ENCODE measurements around the gene AACS. TPM values are rescaled to one million over a fixed set of nuclear protein-coding genes. Genes with fewer than 3 reads are reported as not detected.

AACS gene
- total RNA-seq, 1 experiment from 2014 or later, result 52.8 TPM

DNA sequence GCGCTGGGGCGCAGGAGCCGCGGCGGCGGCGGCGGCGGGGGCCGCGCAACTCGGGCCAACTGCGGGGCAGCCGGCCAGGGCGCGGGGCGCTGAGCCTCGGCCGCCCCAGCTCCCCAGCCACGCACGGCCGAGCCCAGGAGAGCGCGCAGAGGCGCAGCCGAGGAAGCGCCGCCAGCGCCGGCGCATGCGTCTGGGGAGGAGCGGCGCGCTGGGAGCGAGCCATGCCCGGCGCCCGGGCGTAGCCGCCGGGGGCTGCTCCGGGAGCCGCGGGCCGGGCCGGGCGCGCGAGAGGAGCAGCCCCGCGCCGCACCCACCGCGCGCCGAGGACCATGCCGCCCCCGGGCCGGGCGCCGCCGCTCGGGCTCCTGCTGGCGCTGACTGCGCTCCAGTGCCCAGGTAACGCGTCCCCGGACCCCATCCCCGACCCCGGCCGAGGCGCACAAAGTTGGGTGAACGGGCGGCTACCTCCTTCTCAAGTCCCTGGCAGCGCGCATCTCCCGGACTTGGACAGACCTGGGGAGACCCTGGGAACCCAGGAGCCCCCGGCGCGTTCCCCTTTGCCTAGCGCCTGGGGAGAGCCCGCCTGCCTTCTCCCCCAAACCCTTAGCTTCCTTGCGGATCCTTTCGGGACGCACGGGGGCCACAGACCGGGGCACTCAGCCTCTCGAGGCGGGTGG is 121.4 kb downstream of the AACS start:
- H3K27ac Mint-ChIP-seq (ENCODE audit: low read depth, unreplicated experiment), result no peak overlapping the region
- POLR2A ChIA-PET, result no interaction called here
- CTCF ChIA-PET, result interaction anchor here (0.6 to 6.0 kb wide), 4 partner anchors 15 to 282 kb away, joined by 3 to 83 read pairs (median 16); no protein-coding TSS in a partner anchor
- no peaks in the 10 kb centered on the region for H3K9me3 Mint-ChIP-seq (ENCODE audit: unreplicated experiment)
- no TSS peak for BruUV-seq (replicated peaks)
- H3K4me3 Mint-ChIP-seq (ENCODE audit: unreplicated experiment), result peak overlapping the region; percentile 50
- no peaks in the 10 kb centered on the region for H3K36me3 Mint-ChIP-seq (ENCODE audit: insufficient read depth, unreplicated experiment)
- intact Hi-C loops (cut with micrococcal nuclease), result loop anchor here (10.0 kb wide), 1 partner anchor 868 kb away; no protein-coding TSS in a partner anchor
- TF ChIP-seq, protein P1, sequence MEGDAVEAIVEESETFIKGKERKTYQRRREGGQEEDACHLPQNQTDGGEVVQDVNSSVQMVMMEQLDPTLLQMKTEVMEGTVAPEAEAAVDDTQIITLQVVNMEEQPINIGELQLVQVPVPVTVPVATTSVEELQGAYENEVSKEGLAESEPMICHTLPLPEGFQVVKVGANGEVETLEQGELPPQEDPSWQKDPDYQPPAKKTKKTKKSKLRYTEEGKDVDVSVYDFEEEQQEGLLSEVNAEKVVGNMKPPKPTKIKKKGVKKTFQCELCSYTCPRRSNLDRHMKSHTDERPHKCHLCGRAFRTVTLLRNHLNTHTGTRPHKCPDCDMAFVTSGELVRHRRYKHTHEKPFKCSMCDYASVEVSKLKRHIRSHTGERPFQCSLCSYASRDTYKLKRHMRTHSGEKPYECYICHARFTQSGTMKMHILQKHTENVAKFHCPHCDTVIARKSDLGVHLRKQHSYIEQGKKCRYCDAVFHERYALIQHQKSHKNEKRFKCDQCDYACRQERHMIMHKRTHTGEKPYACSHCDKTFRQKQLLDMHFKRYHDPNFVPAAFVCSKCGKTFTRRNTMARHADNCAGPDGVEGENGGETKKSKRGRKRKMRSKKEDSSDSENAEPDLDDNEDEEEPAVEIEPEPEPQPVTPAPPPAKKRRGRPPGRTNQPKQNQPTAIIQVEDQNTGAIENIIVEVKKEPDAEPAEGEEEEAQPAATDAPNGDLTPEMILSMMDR (IDR thresholded peaks at IDR 0.05; ENCODE audit: unreplicated experiment), result no peak
- no peak for DNase-seq (ENCODE audit: unreplicated experiment)
- peaks cover 62% of the 10 kb centered on the region for H3K27me3 Mint-ChIP-seq (ENCODE audit: insufficient read depth, unreplicated experiment)
- peaks cover 5% of the 10 kb centered on the region for H3K4me1 Mint-ChIP-seq (ENCODE audit: insufficient read depth, unreplicated experiment)

DNA sequence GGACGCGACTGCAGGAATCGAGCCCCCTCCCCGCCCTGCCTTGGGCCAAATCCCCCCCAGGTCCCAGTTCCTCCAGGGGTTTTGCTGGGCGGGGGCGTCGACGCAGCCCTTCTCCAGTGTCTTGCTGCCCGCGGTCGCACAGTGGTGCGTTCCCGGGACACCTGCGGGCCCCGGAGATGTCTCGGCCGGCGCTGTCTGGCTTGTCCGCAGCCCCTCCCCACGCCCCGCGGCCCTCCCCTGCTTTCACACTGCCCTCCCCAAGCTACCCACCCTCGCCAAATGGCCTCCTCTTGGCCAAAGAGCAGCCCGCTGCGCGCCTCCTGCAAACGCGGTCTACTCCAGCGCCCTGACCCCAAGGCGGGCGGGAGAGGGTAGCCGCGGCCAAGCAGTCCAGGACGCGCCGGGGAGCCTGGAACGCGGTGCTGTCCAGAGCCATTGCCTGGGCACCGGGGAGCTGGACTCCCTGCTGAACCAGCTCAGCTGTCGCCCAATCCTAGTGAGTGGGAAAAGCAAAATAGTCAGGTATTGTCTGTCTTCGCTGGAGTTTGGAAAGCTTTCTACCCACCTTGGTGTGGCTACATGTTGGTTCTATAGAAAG is 122.0 kb downstream of the AACS start:
- Mint-ChIP-seq H3K27ac (ENCODE audit: low read depth, unreplicated experiment) (no peak overlapping the region), H3K4me1 (ENCODE audit: insufficient read depth, unreplicated experiment) (peaks cover 5% of the 10 kb centered on the region)

DNA sequence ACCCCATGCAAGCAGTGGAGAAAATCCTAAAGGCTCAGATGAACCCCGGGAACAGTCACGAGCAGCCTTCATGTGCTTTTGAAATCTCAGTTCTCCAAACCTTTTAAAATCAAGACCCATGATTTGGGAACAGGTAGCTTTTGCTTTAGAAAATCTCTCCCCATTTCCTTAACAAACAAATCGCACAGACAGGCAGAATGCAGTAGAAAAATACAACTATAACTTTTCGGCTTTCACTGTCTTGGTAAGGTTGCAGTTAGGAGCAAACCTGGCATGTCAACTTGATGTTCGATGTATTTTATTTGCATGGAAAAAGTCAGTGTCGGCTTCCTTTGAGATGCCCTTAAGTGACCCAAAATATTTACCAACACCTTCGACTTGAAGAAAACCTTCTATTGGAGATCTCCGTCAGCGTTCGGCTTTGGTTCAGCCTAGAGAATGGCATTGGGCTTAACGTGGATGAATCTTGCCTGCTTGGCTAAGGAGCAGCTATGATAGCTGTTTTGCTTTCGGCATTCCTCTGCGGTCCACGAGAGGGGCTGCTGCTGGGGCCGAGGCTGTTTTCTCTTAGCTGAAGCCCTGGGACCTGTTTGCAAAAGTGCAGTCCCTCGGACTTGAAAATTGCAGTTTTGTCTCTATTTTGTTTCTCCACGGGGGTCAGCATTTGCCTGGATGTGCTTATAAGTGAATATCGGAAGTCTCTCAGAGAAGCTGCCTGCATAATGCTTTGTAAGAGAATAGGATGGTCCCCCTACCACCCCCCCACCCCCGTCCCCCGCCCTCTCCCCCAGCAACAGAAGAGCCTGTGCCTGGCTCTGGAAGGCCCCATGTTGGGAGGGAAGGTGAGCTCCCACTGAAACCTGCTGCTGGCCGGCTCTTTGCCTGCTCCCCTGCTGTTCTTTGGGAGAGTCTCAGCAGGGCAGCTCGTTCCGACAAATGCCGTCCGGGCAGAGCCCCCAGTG is 122.8 kb downstream of the AACS start:
- peak overlapping the region; percentile 50 for H3K4me3 Mint-ChIP-seq (ENCODE audit: unreplicated experiment)
- H3K27ac Mint-ChIP-seq (ENCODE audit: low read depth, unreplicated experiment), result no peak overlapping the region
- H3K4me1 Mint-ChIP-seq (ENCODE audit: insufficient read depth, unreplicated experiment), result peaks cover 4% of the 10 kb centered on the region
- TF ChIP-seq, protein P1 (IDR thresholded peaks at IDR 0.05; ENCODE audit: unreplicated experiment), result no peak
- H3K36me3 Mint-ChIP-seq (ENCODE audit: insufficient read depth, unreplicated experiment), result no peaks in the 10 kb centered on the region
- BruUV-seq (replicated peaks), result no TSS peak
- ChIA-PET POLR2A (no interaction called here), CTCF (interaction anchor here (0.5 to 6.0 kb wide), 6 partner anchors 10 to 1687 kb away, joined by 3 to 30 read pairs (median 3); no protein-coding TSS in a partner anchor)
- intact Hi-C loops (cut with micrococcal nuclease), result loop anchor here (10.0 kb wide), 1 partner anchor 867 kb away; no protein-coding TSS in a partner anchor
- no peaks in the 10 kb centered on the region for H3K9me3 Mint-ChIP-seq (ENCODE audit: unreplicated experiment)
- no peak for DNase-seq (ENCODE audit: unreplicated experiment)
- peaks cover 64% of the 10 kb centered on the region for H3K27me3 Mint-ChIP-seq (ENCODE audit: insufficient read depth, unreplicated experiment)

More for the DNA sequence above, 122.0 kb downstream of the AACS start:
- TF ChIP-seq, protein P1 (IDR thresholded peaks at IDR 0.05; ENCODE audit: unreplicated experiment), result no peak
- no TSS peak for BruUV-seq (replicated peaks)
- ChIA-PET POLR2A (no interaction called here), CTCF (interaction anchor here (0.5 to 6.0 kb wide), 4 partner anchors 11 to 1687 kb away, joined by 3 to 30 read pairs (median 3); no protein-coding TSS in a partner anchor)
- H3K4me3 Mint-ChIP-seq (ENCODE audit: unreplicated experiment), result peak overlapping the region; percentile 50
- DNase-seq (ENCODE audit: unreplicated experiment), result no peak
- H3K9me3 Mint-ChIP-seq (ENCODE audit: unreplicated experiment), result no peaks in the 10 kb centered on the region
- intact Hi-C loops (cut with micrococcal nuclease), result loop anchor here (10.0 kb wide), 1 partner anchor 868 kb away; no protein-coding TSS in a partner anchor
- H3K36me3 Mint-ChIP-seq (ENCODE audit: insufficient read depth, unreplicated experiment), result no peaks in the 10 kb centered on the region
- peaks cover 62% of the 10 kb centered on the region for H3K27me3 Mint-ChIP-seq (ENCODE audit: insufficient read depth, unreplicated experiment)
